PFSK-1 (cell line): Measurements from ENCODE around the gene IST1.

Source experiments
- REST ChIP-seq, 2 experiments: IDR thresholded peaks; 2 replicates each; pipeline versions ENCODE4 v1.6.1 to v1.8.0; 2011 to 2012; ENCODE audit warnings: low read depth in 2 of 2, low read length in 2 of 2, control low read depth in 1 of 2, inconsistent platforms in 1 of 2, mild to moderate bottlenecking in 1 of 2, moderate library complexity in 1 of 2; ENCODE audit not compliant: insufficient read depth in 1 of 2
- SIN3A ChIP-seq: IDR thresholded peaks from 2 replicates; pipeline ENCODE4 v1.6.1; 2012; ENCODE audit warnings: mild to moderate bottlenecking, low read length, moderate library complexity, borderline replicate concordance; ENCODE audit not compliant: insufficient read depth

- TF ChIP-seq REST (IDR thresholded peaks at IDR 0.05; ENCODE audit: insufficient read depth in 1 of 2, low read depth in 2 of 2, low read length in 2 of 2) (no peak), SIN3A (no peak)
Observed at GRCh38 chr16:71954699-71955195, 59.4 kb downstream of the IST1 start.
